NCI-H460 (cell line): ENCODE data around the gene PCDH15. TPM values are rescaled to one million over a fixed set of nuclear protein-coding genes. Genes with fewer than 3 reads are reported as not detected.
"Not testable (repeated sequence)": the region's sequence is repeated elsewhere in the genome, so short reads cannot be mapped to it uniquely, and the experiment has no call there.

ENCODE experiments used
- DNase-seq: peaks from one replicate; pipeline ENCODE4 v3.0.0-alpha.2; 2016; ENCODE audit warnings: low read depth; ENCODE audit errors: extremely low read depth
- total RNA-seq: library from RNA; depleted of rRNA; stranded (reverse); fragments of >200 nt; shearing (Covaris generic); gene quantifications from 2 replicates; pipeline ENCODE4 v1.2.3, GENCODE V29; 2014

The PCDH15 gene
- total RNA-seq, 1 experiment from 2014 or later, result 0.57 TPM

GRCh38 chr10:54577682-54578081 is 223.3 kb downstream of the PCDH15 start:
- DNase-seq, result no peak

- no peak for DNase-seq
These were observed 224.5 kb downstream of the PCDH15 start for GRCh38 chr10:54576541-54576940.

GRCh38 chr10:54559498-54559897 is 241.5 kb downstream of the PCDH15 start:
- DNase-seq, result no peak

GRCh38 chr10:54554028-54554427 is 247.0 kb downstream of the PCDH15 start:
- DNase-seq, result no peak

GRCh38 chr10:54550016-54550415 is 251.0 kb downstream of the PCDH15 start:
- no peak for DNase-seq

GRCh38 chr10:54531296-54531695 is 269.7 kb downstream of the PCDH15 start:
- no peak for DNase-seq

- DNase-seq, result no peak
These were observed 270.7 kb downstream of the PCDH15 start for GRCh38 chr10:54530299-54530698.

- DNase-seq, result no peak
These were observed 275.2 kb downstream of the PCDH15 start for GRCh38 chr10:54525816-54526215.

- not testable (repeated sequence) for DNase-seq
These were observed 285.8 kb downstream of the PCDH15 start for GRCh38 chr10:54515244-54515643.

GRCh38 chr10:54503863-54504262 is 297.2 kb downstream of the PCDH15 start:
- no peak for DNase-seq

GRCh38 chr10:54501929-54502328 is 299.1 kb downstream of the PCDH15 start:
- no peak for DNase-seq

- no peak for DNase-seq
These were observed 304.2 kb downstream of the PCDH15 start for GRCh38 chr10:54496852-54497251.

GRCh38 chr10:54487743-54488142 is 313.3 kb downstream of the PCDH15 start:
- no peak for DNase-seq

GRCh38 chr10:54485971-54486370 is 315.1 kb downstream of the PCDH15 start:
- no peak for DNase-seq

- DNase-seq, result no peak
These were observed 316.8 kb downstream of the PCDH15 start for GRCh38 chr10:54484186-54484585.

GRCh38 chr10:54478601-54479000 is 322.4 kb downstream of the PCDH15 start:
- no peak for DNase-seq

- no peak for DNase-seq
These were observed 323.3 kb downstream of the PCDH15 start for GRCh38 chr10:54477738-54478137.

- no peak for DNase-seq
These were observed 330.8 kb downstream of the PCDH15 start for GRCh38 chr10:54470324-54470631.

GRCh38 chr10:54469587-54470323 is 331.3 kb downstream of the PCDH15 start:
- DNase-seq, result no peak

GRCh38 chr10:54454271-54454670 is 346.8 kb downstream of the PCDH15 start:
- DNase-seq, result no peak

GRCh38 chr10:54449056-54449455 is 352.0 kb downstream of the PCDH15 start:
- no peak for DNase-seq

GRCh38 chr10:54444170-54444569 is 356.9 kb downstream of the PCDH15 start:
- DNase-seq, result no peak

GRCh38 chr10:54441275-54441674 is 359.8 kb downstream of the PCDH15 start:
- DNase-seq, result no peak
